Progenitor cell of endocrine pancreas (in vitro differentiated cells): ENCODE measurements around the gene DSE. TPM values are rescaled to one million over a fixed set of nuclear protein-coding genes. Genes with fewer than 3 reads are reported as not detected.

Experiments used
- DNase-seq: peaks from one replicate; pipeline ENCODE4 v3.0.0; 2021; ENCODE audit warnings: low spot score; ENCODE audit not compliant: unreplicated experiment
- H3K27ac Mint-ChIP-seq: 2 replicates; pipeline ENCODE4 v1.8.0; 2021; ENCODE audit warnings: mild to moderate bottlenecking, moderate library complexity, mixed read lengths
- H3K27me3 Mint-ChIP-seq: 2 replicates; pipeline ENCODE4 v1.8.0; 2021; ENCODE audit warnings: mixed read lengths
- H3K36me3 Mint-ChIP-seq: 2 replicates; pipeline ENCODE4 v1.8.0; 2022; ENCODE audit warnings: mixed read lengths; ENCODE audit not compliant: insufficient read depth
- H3K4me1 Mint-ChIP-seq: 2 replicates; pipeline ENCODE4 v1.8.0; 2021; ENCODE audit warnings: low read depth, mixed read lengths
- H3K4me3 Mint-ChIP-seq: 2 replicates; pipeline ENCODE4 v1.8.0; 2021; ENCODE audit warnings: low read depth, mild to moderate bottlenecking, moderate library complexity, mixed read lengths
- H3K9me3 Mint-ChIP-seq: 2 replicates; pipeline ENCODE4 v1.8.0; 2021; ENCODE audit warnings: low read depth, mixed read lengths
- CTCF ChIP-seq: fragments of 200-600 bp; sonication (generic); IDR thresholded peaks from one replicate; pipeline ENCODE4 v1.5.0; 2021; ENCODE audit warnings: antibody characterized with exemption, mild to moderate bottlenecking; ENCODE audit not compliant: unreplicated experiment
- total RNA-seq: library from RNA; stranded (reverse); gene quantifications from 2 replicates; pipeline ENCODE4 v1.2.1, GENCODE V29; 2021

DSE gene
- total RNA-seq, 1 donor from 2014 or later, result 20.4 TPM

GRCh38 chr6:116443105-116443504 lies 72.4 kb downstream of the DSE start:
- H3K4me3 Mint-ChIP-seq, result no peak overlapping the region
- no peak for DNase-seq
- no peak overlapping the region for H3K27ac Mint-ChIP-seq
- H3K9me3 Mint-ChIP-seq, result no peaks in the 10 kb centered on the region
- TF ChIP-seq CTCF, result no peak
- no peaks in the 10 kb centered on the region for H3K27me3 Mint-ChIP-seq
- H3K36me3 Mint-ChIP-seq, result no peaks in the 10 kb centered on the region
- H3K4me1 Mint-ChIP-seq, result peaks cover 2% of the 10 kb centered on the region

- Mint-ChIP-seq H3K27ac (no peak overlapping the region), H3K4me3 (no peak overlapping the region), H3K4me1 (peaks cover 2% of the 10 kb centered on the region), H3K36me3 (no peaks in the 10 kb centered on the region), H3K27me3 (no peaks in the 10 kb centered on the region), H3K9me3 (no peaks in the 10 kb centered on the region)
- DNase-seq, result no peak
- peak; percentile 56 for TF ChIP-seq CTCF
These were observed 73.3 kb downstream of the DSE start for GRCh38 chr6:116444092-116444491.

GRCh38 chr6:116444575-116444974 lies 73.8 kb downstream of the DSE start:
- Mint-ChIP-seq H3K27me3 (no peaks in the 10 kb centered on the region), H3K9me3 (no peaks in the 10 kb centered on the region), H3K4me3 (no peak overlapping the region), H3K4me1 (peaks cover 2% of the 10 kb centered on the region), H3K36me3 (no peaks in the 10 kb centered on the region), H3K27ac (no peak overlapping the region)
- no peak for DNase-seq
- no peak for TF ChIP-seq CTCF

GRCh38 chr6:116445102-116445501 lies 74.4 kb downstream of the DSE start:
- Mint-ChIP-seq H3K27ac (no peak overlapping the region), H3K36me3 (no peaks in the 10 kb centered on the region), H3K9me3 (no peaks in the 10 kb centered on the region), H3K4me1 (peaks cover 2% of the 10 kb centered on the region), H3K27me3 (no peaks in the 10 kb centered on the region), H3K4me3 (no peak overlapping the region)
- TF ChIP-seq CTCF, result no peak
- DNase-seq, result no peak

- Mint-ChIP-seq H3K27ac (no peak overlapping the region), H3K4me3 (no peak overlapping the region), H3K36me3 (no peaks in the 10 kb centered on the region), H3K4me1 (peaks cover 4% of the 10 kb centered on the region), H3K9me3 (no peaks in the 10 kb centered on the region), H3K27me3 (no peaks in the 10 kb centered on the region)
- TF ChIP-seq CTCF, result no peak
- no peak for DNase-seq
These were observed 75.7 kb downstream of the DSE start for GRCh38 chr6:116446399-116446798.
